Camera-type eye (tissue), 1 donor: Measurements from ENCODE around the gene GPR15. TPM values are rescaled to one million over a fixed set of nuclear protein-coding genes. Genes with fewer than 3 reads are reported as not detected.

Experiments
- total RNA-seq: library from RNA; depleted of rRNA; stranded (reverse); fragments of >200 nt; gene quantifications from one replicate; pipeline ENCODE4 v1.2.3, GENCODE V29; 2014

The GPR15 gene
- not detected for total RNA-seq

DNA sequence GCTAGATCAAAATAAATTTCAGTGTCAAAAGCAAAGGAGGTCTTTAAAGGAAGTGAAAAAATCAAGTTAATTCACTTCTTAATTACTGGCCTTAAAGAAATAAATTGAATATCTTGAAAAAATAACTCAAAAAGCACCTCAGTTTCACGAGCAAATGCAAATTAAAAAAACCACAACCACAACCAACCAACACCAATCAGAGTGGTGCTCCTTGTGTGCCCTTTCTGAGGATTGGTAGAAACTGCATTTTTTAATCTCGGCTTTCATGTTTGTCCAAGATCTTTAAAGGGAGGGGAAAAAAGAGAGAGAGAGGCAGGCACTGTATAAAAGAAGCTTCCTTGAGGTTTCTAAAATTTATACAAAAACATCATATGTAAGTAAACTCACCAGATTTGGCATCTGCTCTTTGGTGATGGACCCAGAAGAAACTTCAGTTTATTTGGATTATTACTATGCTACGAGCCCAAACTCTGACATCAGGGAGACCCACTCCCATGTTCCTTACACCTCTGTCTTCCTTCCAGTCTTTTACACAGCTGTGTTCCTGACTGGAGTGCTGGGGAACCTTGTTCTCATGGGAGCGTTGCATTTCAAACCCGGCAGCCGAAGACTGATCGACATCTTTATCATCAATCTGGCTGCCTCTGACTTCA, at the start of gene GPR15:
GPR15 (plus strand) TSS at position 357 of the 653 bp plus-strand sequence; CDS start at position 413, 56 bp downstream.

DNA sequence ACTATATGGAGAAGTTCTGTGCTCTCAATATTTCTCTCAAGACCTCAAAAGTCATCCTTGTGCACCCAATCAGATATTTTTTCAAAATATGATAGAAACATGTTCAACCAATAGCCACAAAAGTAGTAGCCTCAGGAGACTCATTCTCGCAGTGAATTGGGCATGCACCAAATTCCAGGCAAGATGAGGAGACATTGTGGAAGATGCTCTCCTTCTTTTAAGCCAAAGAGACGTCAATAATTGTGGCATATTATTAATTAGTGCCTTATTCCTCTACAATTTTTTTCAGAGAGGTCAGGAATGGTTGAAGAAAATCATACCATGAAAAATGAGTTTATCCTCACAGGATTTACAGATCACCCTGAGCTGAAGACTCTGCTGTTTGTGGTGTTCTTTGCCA, 34.4 kb upstream of the GPR15 start, which contains the start of gene OR5K2:
OR5K2 (plus strand) TSS at position 301 of the 400 bp plus-strand sequence; CDS start at position 301, 0 bp downstream.

DNA sequence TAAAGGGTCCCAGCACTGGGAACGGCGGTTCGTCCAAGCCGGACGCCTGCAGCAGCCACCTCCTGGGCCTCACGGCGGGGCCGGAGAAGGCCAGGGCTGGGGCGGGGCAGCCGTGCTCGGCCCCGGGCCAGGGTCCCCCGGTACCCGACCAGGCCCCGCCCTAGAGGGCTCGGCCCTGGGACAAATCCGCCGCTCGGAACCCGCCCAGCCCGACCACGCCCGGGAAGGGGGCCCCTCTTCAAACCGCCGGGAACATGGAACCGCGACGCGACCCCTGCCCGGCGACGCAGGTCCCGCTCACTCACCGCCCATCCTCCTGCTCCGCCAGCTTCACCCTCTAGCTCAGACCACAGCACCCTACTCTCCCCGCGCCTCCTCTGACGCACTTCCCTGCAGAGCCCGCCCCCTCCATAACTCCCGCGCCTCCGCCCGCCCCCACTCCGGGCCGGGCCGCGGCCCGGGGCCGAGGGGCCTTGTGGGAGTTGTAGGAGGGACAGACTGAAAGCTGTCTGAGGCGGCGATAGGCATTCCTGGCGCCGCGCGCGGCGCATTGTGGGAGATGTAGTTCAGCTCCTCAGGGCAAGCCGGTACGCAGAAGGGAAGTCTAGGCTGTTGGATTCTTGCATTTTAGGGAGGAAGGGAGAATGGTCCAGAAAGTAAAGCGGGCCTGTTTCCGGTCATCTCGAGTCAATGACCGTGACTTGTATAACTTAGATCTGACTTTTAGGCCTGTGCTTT, 9.1 kb upstream of the GPR15 start, which contains the start of gene CLDND1:
CLDND1 (minus strand) TSS at position 359 of the 738 bp plus-strand sequence. CDS start 1,478 bp downstream, outside the sequence.

Other genes with a start within 250 kb of the GPR15 start
- not detected for gene OR5H2, start 249.5 kb upstream of the GPR15 start, total RNA-seq
- not detected for gene OR5K4, start 178.1 kb upstream of the GPR15 start, total RNA-seq
- gene OR5K3, start 141.3 kb upstream of the GPR15 start, total RNA-seq: not detected
- gene OR5K1, start 68.8 kb upstream of the GPR15 start, total RNA-seq: not detected
- gene OR5K2, start 34.3 kb upstream of the GPR15 start, total RNA-seq: not detected
- gene CLDND1, start 9.1 kb upstream of the GPR15 start, total RNA-seq: 155 TPM
- gene CPOX, start 61.6 kb downstream of the GPR15 start, total RNA-seq: 26.9 TPM
- 7.3 TPM for gene ST3GAL6, start 231.4 kb downstream of the GPR15 start, total RNA-seq